GM21717 (cell line): ENCODE measurements around the gene REM2.

Source experiments
- ATAC-seq: cut with Tn5 transposase; IDR thresholded peaks from one replicate; pipeline ENCODE4 v1.9.1; 2021; ENCODE audit warnings: mild to moderate bottlenecking, moderate library complexity; ENCODE audit not compliant: unreplicated experiment

REM2 gene

DNA sequence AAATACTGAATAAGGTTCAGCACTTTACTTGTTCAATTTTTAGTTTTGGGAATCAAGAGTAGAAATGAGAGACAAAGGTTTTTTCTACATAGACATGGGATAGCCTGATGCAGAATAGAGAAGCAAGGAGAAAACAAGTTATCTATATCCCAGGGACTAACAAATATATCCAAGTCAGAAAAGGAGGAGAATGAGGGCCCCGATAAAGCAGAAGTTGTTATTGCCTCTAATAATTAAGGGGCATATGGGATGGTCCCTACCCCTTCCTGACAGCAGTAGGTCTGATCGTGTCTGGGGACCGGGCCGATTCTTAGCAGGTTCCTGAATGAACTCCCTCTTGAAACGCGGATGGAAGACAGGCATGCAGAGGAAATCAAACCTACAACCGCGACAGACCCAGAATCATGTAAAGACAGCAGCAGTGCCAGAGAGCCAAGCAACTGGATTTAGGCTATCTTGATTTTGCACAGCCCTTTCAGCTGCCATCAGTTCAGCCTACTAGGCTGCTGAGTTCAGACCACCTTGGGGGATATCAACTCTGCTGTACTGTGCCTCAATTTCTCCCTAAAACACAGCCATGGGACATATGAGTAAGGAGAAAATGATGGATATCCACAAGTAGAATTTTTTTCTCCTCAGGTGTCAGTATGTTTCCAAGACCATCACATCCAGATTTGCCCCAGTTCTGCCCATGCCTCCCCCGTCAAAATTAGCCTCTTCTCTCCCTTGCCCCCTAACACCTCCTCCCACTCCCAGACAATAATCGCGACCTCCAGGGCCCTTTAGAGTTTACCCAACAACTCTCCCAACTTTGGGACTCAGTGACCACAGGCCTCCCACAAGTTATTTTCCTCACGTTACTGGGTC lies 45.4 kb downstream of the REM2 start:
- no peak for ATAC-seq

DNA sequence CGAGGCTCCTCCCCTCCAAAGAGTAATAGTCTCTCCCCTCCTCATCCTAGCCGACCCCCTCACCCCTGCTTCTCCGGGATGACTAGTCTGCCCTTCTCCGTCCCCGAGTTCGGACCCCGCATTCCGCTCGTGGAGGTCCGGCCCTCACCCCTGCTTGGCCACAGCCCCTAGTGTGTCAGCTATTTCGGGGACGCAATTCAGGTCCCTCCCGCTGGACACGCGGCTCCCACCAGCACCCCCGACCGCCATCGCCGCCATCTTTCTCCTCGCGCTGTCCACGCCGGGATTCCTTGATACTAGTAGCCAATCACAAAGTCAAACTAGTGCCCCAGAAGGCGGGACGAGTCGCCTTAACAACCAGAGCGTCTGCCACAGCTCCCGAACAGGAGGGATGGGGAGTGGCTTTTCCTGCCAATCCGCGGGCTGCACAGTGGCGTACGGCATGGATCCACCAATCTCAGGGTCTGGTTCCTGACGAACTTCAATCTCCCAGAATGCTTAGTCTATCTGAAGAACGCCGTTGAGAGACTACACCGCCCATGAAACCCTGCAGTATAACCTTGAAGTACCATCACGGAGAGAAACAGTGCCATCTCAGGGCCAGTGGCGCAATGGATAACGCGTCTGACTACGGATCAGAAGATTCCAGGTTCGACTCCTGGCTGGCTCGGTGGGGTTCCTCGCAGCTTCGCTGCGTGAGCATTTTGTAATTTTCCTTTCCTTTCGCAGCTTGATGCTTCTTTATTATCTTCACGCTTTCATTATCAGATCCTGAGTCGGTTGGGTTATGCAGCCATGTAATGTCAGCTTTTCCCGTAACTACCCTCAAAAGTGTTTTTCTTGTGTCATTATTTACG lies 46.3 kb downstream of the REM2 start, which contains the start of gene PRMT5:
PRMT5 (minus strand) TSS at position 273 of the 857 bp plus-strand sequence; CDS start at position 258, 15 bp downstream.
- ATAC-seq, result peak; percentile 85

- ATAC-seq, result no peak
Measured at GRCh38 chr14:22929961-22930364, 46.9 kb downstream of the REM2 start.

DNA sequence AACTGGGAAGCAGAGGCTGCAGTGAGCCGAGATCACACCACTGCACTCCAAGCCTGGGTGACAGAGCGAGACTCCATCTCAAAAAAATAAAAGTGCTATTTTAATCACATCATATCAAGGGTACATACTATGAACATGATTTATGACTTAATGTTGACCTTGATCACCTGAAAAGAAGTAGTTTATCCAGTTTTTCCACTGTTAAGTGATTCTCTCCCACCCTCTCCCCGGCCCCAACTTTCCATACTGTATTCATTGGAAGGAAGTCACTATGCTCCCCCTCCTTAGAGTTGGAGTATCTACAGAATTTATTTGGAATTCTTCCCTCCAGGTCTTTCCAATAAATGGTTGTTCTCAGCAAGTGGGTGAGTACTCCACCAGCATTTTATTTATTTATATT lies 49.1 kb downstream of the REM2 start:
- no peak for ATAC-seq

DNA sequence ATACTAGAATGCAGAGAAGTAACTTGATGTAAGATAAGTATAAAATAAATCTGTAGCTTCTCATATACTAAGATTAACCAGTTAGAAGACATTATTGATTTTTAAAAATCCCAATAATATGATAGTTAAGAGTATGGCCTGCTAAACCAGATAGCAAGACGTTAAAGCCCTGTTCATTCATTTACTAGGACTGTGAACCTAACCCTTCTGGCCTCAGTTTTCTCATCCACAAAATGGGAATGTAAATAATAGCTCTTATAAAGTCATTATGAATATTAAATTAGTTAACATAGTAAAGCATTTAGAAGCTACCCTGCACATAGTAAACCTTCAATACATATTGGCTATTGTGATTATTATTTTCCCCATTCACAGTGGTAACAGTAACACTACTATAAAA lies 52.1 kb downstream of the REM2 start:
- ATAC-seq, result no peak
